Left lung (tissue), 10 donors: Measurements from ENCODE around the gene YIPF7. TPM values are rescaled to one million over a fixed set of nuclear protein-coding genes. Genes with fewer than 3 reads are reported as not detected.
A peak's percentile ranks its signal among the peaks of the same experiment; 100 is the strongest.

ENCODE experiments used
- ATAC-seq: fragments of 200-7000 bp; cut with Tn5 transposase; one replicate; pipeline ENCODE4 v1.9.1; 2020; ENCODE audit warnings: moderate library complexity
- DNase-seq, 4 donors: peaks; one replicate each; pipeline ENCODE4 v3.0.0-alpha.2; 2013 to 2020
- H3K27ac ChIP-seq, 2 donors: fragments of 200-600 bp; sonication (generic) in 1 of 2; one replicate each; pipeline versions ENCODE4 v1.5.0 to v1.8.0; 2020 to 2021
- H3K27me3 ChIP-seq, 2 donors: fragments of 200-600 bp; sonication (generic) in 1 of 2; one replicate each; pipeline versions ENCODE4 v1.5.0 to v1.8.0; 2020 to 2021
- H3K36me3 ChIP-seq, 2 donors: fragments of 200-600 bp; sonication (generic) in 1 of 2; one replicate each; pipeline versions ENCODE4 v1.5.0 to v1.8.0; 2020 to 2021
- H3K4me1 ChIP-seq, 2 donors: fragments of 200-600 bp; one replicate each; pipeline ENCODE4 v1.8.0; 2021
- H3K4me3 ChIP-seq, 2 donors: fragments of 200-600 bp; sonication (generic) in 1 of 2; one replicate each; pipeline versions ENCODE4 v1.5.0 to v1.8.0; 2020 to 2021; ENCODE audit warnings: mild to moderate bottlenecking in 1 of 2
- H3K9me3 ChIP-seq, 2 donors: fragments of 200-600 bp; sonication (generic) in 1 of 2; one replicate each; pipeline versions ENCODE4 v1.5.0 to v1.8.0; 2020 to 2021
- intact Hi-C, 2 donors: fragments of 100-400 bp; cut with DNase I; formaldehyde crosslinking; loops; one replicate each; pipeline versions ENCODE4 v1.11.2 to v1.14.2; 2022
- polyA plus RNA-seq, 6 donors: library from polyadenylated mRNA; unstranded; fragments of 120-200 nt; gene quantifications; one replicate each; pipeline ENCODE4 v1.2.1, GENCODE V29; 2013; ENCODE audit not compliant: insufficient read length in 6 of 6
- total RNA-seq, 2 donors: library from RNA; stranded (reverse); fragmentation: NEBNext Ultra II Directional; extraction: Animal tissue kit (Norgen Biotek cat#: 25700); gene quantifications; one replicate each; pipeline ENCODE4 v1.2.1, GENCODE V29; 2021
- TF ChIP-seq, protein P1 (sequence below), 2 donors: fragments of 200-600 bp; sonication (generic) in 1 of 2; IDR thresholded peaks; one replicate each; pipeline versions ENCODE4 v1.5.0 to v1.8.0; 2021; ENCODE audit warnings: antibody characterized with exemption in 2 of 2
- donor health status: DM: no; HTN: yes; CAD: no.
- donor health status: DM: no; HTN: no; CAD: no.

YIPF7 gene
- total and polyA plus RNA-seq, 8 donors = 0.20 to 0.48 (median 0.33) TPM; not detected in 3

DNA sequence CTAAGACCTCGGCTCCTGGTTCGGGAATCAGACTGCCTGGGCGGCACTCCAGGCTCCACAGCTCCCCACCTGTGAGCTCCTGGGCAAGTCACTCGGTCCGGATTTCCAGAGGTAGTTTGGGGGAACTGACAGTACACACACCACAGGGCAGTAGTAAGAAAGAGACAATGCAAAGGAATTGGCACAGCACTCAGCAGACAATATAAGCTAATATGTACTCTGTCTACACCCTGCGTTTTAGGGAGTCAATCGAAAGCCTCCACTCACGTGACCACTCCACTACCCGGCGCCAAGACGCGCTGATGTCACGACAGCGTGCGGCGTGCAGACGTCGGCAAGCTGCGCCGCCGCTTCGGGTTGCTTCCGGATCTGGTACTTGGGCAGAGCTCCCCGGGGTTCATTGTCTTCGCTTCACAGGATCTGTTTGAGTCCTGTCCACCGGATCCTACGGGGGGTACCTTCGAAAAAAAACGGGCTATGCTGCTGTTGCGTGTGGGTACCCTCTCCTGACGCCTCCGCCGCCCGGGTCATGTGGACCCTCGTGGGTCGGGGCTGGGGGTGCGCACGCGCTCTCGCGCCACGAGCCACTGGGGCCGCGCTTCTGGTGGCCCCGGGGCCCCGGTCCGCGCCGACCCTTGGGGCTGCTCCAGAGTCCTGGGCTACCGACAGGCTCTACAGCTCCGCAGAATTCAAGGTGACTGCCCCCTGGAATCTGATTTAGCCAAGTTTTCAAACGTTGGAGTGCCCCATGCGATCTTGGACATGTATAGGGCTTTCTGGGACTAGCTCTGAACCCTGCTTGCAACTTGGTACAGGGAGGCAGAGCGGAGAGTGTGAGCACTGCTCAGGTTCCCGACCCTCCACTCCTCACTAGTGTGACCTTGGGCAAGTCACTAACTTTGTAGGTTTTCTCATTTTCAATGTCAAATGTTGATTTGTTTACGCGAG is 26.9 kb upstream of the YIPF7 start, which contains the start of gene GUF1:
TSS of gene GUF1 (plus strand) at position 327 of the 948 bp plus-strand sequence. CDS start at position 530, 203 bp downstream.
- TF ChIP-seq, protein P1, sequence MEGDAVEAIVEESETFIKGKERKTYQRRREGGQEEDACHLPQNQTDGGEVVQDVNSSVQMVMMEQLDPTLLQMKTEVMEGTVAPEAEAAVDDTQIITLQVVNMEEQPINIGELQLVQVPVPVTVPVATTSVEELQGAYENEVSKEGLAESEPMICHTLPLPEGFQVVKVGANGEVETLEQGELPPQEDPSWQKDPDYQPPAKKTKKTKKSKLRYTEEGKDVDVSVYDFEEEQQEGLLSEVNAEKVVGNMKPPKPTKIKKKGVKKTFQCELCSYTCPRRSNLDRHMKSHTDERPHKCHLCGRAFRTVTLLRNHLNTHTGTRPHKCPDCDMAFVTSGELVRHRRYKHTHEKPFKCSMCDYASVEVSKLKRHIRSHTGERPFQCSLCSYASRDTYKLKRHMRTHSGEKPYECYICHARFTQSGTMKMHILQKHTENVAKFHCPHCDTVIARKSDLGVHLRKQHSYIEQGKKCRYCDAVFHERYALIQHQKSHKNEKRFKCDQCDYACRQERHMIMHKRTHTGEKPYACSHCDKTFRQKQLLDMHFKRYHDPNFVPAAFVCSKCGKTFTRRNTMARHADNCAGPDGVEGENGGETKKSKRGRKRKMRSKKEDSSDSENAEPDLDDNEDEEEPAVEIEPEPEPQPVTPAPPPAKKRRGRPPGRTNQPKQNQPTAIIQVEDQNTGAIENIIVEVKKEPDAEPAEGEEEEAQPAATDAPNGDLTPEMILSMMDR (IDR thresholded peaks at IDR 0.05) = no peak
- intact Hi-C loops = no loop called here
- peaks cover 10 to 21% of the 10 kb centered on the region in 2 donors for H3K4me1 ChIP-seq
- DNase-seq (peak; percentile 90 to 96 (median 94)), ATAC-seq (peak; percentile 97)
- H3K4me3 ChIP-seq = peak within 1 kb of the TSS; percentile 73 to 91
- no peaks in the 10 kb centered on the region for H3K9me3 ChIP-seq
- H3K36me3 ChIP-seq = peaks cover 0 to 16% of the 10 kb centered on the region in 2 donors
- no peaks in the 10 kb centered on the region for H3K27me3 ChIP-seq
- peak within 1 kb of the TSS; percentile 86 to 90 for H3K27ac ChIP-seq

DNA sequence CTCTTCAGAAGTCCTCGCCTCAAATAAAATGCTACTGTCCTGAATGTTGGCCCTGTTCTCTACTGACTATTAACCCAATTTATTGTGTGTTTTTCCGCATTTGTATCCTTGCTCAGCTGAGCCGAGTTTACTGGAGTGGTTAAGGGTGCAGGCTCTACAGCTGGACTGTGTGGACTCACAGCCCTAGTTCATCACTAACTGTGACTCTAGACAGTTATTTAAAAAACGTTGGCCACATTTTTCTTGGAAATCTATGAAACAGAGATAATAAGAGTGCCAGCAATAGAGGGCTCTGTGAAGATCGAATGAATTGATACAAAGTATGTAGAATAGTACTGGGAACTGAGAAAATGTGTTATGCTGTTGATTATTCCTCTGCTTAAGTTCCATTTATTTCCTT is 23.9 kb upstream of the YIPF7 start:
- ATAC-seq = no peak
- intact Hi-C loops = no loop called here

DNA sequence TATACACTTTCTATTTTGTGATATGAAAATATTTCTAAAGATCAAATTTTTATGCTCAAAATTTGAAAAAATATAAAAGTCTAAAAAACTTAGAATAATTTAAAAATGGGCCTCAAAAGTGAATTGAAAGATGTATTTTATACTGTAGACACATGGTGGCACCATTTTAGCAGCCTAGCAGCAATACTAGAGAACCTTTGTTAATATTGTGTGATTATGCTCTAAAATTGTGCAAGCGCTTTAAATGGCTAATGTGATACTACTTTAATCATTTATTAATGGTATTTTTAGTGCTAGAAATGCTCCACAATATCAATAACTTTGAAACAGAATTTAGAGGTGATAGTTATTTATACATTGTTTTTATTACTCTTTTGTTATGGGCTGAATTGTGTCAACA is 23.0 kb upstream of the YIPF7 start:
- ATAC-seq = no peak
- no peaks in the 10 kb centered on the region for H3K36me3 ChIP-seq
- no peak for DNase-seq
- H3K4me1 ChIP-seq = peaks cover 6% of the 10 kb centered on the region in 2 donors
- H3K4me3 ChIP-seq = no peak overlapping the region
- intact Hi-C loops = no loop called here
- no peaks in the 10 kb centered on the region for H3K9me3 ChIP-seq
- no peaks in the 10 kb centered on the region for H3K27me3 ChIP-seq
- H3K27ac ChIP-seq = no peak overlapping the region
- TF ChIP-seq, protein P1 (IDR thresholded peaks at IDR 0.05) = no peak

More for the DNA sequence above, 23.9 kb upstream of the YIPF7 start:
- TF ChIP-seq, protein P1 (IDR thresholded peaks at IDR 0.05) = no peak
- DNase-seq = no peak
- no peak overlapping the region for H3K27ac ChIP-seq
- no peaks in the 10 kb centered on the region for H3K27me3 ChIP-seq
- H3K9me3 ChIP-seq = no peaks in the 10 kb centered on the region
- H3K4me1 ChIP-seq = peaks cover 10 to 15% of the 10 kb centered on the region in 2 donors
- no peak overlapping the region for H3K4me3 ChIP-seq
- no peaks in the 10 kb centered on the region for H3K36me3 ChIP-seq

DNA sequence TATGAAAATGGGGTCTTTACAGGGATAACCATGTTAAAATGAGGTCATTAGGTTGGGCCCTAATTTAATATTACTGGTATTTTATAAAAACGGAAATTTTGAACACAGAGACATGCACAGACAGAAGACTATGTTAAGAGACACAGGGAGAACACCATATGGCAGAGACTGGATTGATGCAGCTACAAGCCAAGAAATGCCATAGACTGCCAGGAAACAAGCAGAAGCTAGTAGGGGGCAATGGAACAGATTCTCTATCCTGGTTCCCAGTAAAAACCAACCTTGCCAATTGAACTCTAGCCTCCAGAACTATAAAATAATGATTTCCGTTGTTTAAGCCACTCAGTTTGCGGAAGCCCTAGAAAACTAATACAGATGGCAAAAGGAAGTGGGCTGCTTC is 20.2 kb upstream of the YIPF7 start:
- no peak overlapping the region for H3K27ac ChIP-seq
- H3K9me3 ChIP-seq = no peaks in the 10 kb centered on the region
- TF ChIP-seq, protein P1 (IDR thresholded peaks at IDR 0.05) = no peak
- ATAC-seq (no peak), DNase-seq (no peak)
- no peaks in the 10 kb centered on the region for H3K36me3 ChIP-seq
- intact Hi-C loops = no loop called here
- no peaks in the 10 kb centered on the region for H3K27me3 ChIP-seq
- no peak overlapping the region for H3K4me3 ChIP-seq
- H3K4me1 ChIP-seq = no peaks in the 10 kb centered on the region

DNA sequence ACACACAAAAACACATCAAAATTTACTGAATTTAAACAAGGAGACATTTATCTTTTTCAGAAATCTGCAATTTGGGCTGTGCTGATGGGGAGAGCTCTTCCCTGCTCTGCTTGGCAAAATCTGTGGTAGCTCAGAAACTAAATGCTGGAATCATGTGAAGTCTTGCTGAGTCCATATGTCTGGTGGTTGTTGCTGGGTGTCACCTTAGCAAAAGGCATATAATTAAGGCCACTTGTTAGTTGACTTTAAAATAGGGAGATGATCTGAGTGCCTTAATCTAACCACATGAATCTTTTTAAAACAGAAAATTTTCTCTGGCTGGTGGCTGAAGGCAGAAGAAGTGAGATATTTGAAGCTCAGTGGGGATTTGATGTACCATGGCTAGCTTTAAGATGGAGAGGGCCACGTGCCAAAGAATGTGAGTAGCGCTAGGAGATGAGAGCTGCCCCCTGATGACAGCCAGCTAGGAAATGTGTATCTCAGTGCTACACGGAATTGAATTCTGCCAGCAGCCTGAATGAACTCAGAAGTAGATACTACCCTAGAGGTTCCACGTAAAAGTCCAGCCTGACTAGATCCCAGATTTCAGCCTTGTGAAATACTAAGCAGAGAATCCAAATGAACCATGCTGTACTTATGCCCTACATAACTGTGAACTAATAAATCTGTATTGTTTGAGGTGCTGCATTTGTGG is 19.2 kb upstream of the YIPF7 start:
- TF ChIP-seq, protein P1 (IDR thresholded peaks at IDR 0.05) = no peak
- DNase-seq (no peak), ATAC-seq (no peak)
- Histone ChIP-seq H3K27ac (no peak overlapping the region), H3K27me3 (no peaks in the 10 kb centered on the region), H3K9me3 (no peaks in the 10 kb centered on the region), H3K4me1 (no peaks in the 10 kb centered on the region), H3K4me3 (no peak overlapping the region), H3K36me3 (no peaks in the 10 kb centered on the region)
- intact Hi-C loops = no loop called here
